Midbrain (tissue), 1 donor: ENCODE measurements around the gene UBE2I.
"Not testable (repeated sequence)": the region's sequence is repeated elsewhere in the genome, so short reads cannot be mapped to it uniquely, and the experiment has no call there.

Experiments used
- DNase-seq: peaks from one replicate; lab custom pipeline; 2025; lab: John Stamatoyannopoulos, UW

Gene UBE2I

GRCh38 chr16:1314399-1315068 is 5.1 kb downstream of the UBE2I start:
- no peak for DNase-seq

- no peak for DNase-seq
Observed at GRCh38 chr16:1315081-1316032, 5.9 kb downstream of the UBE2I start.

DNA sequence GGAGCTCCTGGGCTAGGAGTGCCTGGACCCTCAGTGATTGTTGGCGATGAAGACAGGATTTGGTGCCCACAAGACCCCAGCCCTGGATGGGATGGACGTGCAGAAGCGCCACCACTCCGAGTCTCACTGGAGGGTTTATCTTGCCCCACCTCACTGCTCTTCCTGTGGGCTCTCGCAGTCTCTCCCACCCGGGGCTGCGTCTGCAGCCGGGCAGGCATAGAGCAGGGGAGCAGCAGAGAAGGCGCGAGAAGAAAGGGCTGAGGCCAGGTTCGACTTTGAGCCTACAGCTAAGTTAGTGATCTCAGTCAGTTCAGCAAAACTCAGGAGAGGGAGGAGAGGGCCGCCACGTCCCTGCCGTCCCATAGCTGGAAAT is 6.6 kb downstream of the UBE2I start:
- DNase-seq: no peak

DNA sequence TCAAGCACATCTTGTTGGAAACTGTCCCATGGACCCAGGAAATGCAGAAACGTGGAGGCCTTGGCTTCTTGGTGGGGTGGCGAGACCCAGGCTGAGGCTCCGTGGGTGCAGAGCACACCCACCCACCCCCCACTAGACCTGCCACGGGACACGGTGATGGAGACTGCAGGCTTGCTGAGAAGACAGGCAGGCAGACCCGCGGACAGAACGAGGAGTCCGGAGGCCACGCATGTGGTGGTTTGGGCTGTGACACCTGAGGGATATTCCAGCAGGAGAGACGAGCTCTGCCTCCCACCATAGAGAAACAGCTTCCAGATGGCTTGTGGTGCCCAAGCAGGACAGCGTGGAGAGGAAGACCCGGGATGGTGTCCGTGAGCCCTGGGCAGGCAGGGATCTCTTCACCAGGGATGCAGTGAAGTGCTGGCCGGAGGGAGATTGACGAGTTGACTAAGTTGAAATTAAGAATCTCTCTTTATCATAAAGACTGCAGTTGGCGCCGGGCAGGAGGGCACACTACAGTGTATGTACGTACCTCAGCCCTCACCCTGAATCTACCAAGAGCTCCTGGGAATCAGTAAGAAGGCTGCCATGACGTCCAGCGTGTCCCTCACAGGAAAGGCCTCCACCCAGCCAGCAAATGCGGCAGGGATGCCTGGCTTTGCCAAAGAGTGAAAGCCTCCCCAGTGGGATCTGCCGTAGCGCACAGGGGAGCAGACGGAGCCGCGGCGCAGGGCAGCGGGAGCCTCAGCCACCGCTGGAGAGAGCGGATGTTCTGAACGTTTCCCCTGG is 8.2 kb downstream of the UBE2I start:
- DNase-seq: no peak

- no peak for DNase-seq
Observed at GRCh38 chr16:1318268-1318545, 8.8 kb downstream of the UBE2I start.

GRCh38 chr16:1319041-1319440 is 9.6 kb downstream of the UBE2I start:
- DNase-seq: no peak

- no peak for DNase-seq
Observed at GRCh38 chr16:1320097-1320496, 10.7 kb downstream of the UBE2I start.

GRCh38 chr16:1320658-1321240 is 11.3 kb downstream of the UBE2I start:
- no peak for DNase-seq

- no peak for DNase-seq
Observed at GRCh38 chr16:1322407-1322806, 13.0 kb downstream of the UBE2I start.

DNA sequence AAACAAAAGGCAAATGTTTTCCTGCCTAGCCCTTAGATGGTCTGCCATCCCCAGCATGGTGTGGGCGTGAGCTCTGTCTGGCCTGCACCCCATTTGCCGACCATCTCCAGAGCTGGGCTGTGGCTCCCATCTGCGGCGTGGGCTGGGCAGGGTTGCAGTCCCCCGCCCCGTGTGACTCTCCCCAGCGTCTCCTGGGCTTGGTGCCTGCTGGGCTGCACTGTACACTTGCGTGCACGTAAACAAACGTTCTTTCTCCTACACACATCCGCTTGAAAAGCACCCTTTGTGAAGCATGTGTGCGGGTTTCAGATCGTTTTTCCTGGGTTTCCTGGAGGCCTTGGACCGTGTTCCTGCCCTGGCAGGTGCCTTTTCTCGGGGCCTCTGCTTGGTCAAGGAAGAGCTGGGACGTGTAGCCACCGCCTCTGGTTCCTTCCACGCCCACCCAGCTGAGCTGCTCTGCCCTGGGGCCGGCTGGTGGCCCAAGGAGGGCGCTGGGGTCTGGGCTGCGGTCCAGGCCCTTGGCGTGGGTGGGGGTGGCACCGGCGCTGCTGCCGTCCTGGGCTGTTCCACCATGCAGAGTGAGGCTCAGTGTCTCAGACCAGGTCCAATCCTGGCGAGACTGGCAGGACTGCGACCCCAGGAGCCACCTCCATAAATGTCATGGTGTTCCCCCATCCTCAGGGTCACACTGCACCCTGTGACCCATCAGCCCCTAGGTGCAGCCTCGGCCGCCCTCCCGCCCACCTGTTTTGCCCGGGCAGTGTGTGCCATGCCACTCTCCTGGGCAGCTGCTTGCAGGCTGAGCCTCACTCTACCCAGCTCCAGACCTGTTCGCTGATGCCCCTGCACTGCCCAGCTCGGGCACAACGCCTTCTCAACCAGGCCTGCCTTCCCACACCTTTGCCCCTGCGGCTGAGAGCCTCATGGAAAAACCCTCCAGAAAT is 14.1 kb downstream of the UBE2I start:
- DNase-seq: peak; percentile 19

DNA sequence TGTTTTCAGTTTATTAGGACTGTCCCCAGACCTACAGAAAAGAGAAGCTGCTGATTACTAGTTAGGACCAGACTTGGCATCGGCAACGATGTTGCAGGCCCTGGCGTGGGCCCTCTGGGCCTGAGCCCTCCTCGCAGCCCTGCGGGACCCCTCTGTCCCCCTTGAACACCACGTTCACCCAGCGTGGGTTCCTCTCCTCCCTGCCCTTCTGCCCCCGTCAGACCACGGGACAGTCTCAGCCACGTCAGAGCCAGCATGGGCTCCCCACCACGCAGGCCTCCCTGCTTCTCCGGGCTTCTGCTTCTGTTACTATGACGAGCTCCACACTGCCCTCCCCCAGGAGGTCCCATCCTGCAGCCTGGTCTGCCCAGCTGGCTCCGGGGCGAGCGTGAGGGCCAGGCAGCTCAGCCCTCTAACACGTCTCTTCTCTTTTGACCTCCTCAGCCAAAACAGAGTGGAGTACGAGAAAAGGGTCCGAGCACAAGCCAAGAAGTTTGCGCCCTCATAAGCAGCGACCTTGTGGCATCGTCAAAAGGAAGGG is 14.9 kb downstream of the UBE2I start:
- no peak for DNase-seq

GRCh38 chr16:1325261-1325660 is 15.8 kb downstream of the UBE2I start:
- DNase-seq: no peak

- no peak for DNase-seq
Observed at GRCh38 chr16:1325673-1326371, 16.4 kb downstream of the UBE2I start.

GRCh38 chr16:1326391-1326790 is 17.0 kb downstream of the UBE2I start:
- DNase-seq: no peak

DNA sequence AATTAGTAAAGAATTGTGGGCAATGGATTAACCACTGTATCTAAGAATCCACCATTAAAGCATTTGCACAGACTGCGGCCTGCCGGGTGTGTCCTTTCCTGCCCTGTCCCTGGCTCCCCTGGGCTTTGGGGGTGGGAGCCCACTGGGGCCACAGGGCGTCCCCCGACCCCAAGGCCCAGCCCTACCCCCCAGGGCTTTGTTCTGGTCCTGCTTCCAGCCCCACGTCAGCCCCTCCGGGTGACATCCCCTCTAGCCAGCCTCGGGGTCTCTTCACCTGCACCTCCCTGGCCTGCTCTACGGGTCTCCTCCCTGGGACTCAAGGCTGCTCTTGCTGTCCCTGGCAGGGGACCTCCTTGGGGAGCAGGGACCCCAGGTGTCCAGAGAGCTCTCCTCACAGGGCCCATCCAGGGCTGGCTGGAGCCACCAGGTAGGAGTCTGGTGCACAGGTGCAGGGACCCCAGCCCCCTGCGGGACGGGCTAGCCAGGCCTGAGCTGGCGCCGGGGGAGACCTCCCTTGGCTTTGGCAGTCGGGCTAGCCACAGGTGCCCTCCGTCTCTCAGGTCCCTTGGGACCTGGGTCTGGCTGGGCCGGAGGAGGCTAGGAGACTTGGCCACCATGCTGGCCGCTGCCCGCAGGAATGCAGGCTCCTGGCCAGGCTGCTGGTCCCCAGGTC is 17.6 kb downstream of the UBE2I start:
- DNase-seq: no peak

DNA sequence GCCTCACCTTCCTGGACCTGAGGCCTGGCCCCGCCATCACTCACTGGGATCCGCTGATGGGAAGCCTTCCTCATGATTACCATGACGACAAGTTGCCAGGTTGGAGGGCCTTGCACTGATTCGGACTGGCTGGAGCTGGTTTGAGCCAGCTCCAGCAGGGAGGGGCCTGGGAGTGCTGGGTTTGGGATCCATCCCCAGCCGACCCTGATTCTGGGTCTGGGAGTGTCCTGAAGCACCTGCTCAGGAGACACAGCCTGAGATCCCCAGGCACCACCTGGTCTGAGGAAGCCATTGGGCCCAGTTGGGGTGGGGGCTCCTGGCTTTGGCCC is 18.1 kb downstream of the UBE2I start:
- DNase-seq: no peak

DNA sequence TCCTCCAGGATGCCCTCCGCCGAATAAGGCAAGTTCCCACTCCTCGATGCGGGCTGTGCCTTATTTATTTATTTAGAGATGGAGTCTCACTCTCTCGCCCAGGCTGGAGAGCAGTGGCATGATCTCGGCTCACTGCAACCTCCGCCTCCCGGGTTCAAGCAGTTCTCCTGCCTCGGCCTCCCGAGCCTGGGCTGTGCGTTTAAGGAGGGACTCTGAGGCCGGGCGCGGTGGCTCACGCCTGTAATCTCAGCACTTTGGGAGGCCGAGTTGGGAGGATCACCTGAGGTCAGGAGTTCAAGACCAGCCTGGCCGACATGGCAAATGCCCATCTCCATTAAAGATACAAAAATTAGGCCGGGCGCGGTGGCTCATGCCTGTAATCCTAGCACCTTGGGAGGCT is 18.7 kb downstream of the UBE2I start:
- not testable (repeated sequence) for DNase-seq

- DNase-seq: not testable (repeated sequence)
Observed at GRCh38 chr16:1328961-1329360, 19.5 kb downstream of the UBE2I start.

- DNase-seq: no peak
Observed at GRCh38 chr16:1330260-1330914, 21.0 kb downstream of the UBE2I start.
